HCT116 (cell line): ENCODE data around the gene SMC6. TPM values are rescaled to one million over a fixed set of nuclear protein-coding genes. Genes with fewer than 3 reads are reported as not detected.

ENCODE experiments used
- ATAC-seq: fragments of 200-7000 bp; cut with Tn5 transposase; 2 replicates; pipeline ENCODE4 v1.9.1; 2020; ENCODE audit warnings: mild to moderate bottlenecking, moderate library complexity
- BruUV-seq: library from RNA; stranded (reverse); fragments of 400-500 nt; replicated peaks from 2 replicates; lab custom pipeline; 2021; lab: Mats Ljungman, UMichigan
- CTCF ChIA-PET: fragments of 300-600 bp; sonication (Branson Sonifier 250); formaldehyde crosslinking; loops from one replicate; lab custom pipeline; 2021; ENCODE audit warnings: antibody characterized with exemption; lab: Charles Lee
- POLR2A ChIA-PET: fragments of 300-600, 350-600 bp; sonication (Branson Sonifier 250); formaldehyde crosslinking; loops from one replicate; lab custom pipeline; 2021; ENCODE audit warnings: antibody characterized with exemption; lab: Charles Lee
- RAD21 ChIA-PET, 2 experiments: fragments of 300-600 bp; sonication (Branson Sonifier 250); formaldehyde crosslinking; loops; one replicate each; lab custom pipeline; 2023; ENCODE audit warnings: low total read pairs in 2 of 2; ENCODE audit not compliant: uncharacterized antibody in 2 of 2, unreplicated experiment in 2 of 2, low non-redundant PET in 1 of 2; lab: Charles Lee
- DNase-seq: peaks from one replicate; pipeline ENCODE4 v3.0.0-alpha.2; 2010; ENCODE audit warnings: low read depth, low spot score
- H2AFZ ChIP-seq: fragments of 200-600 bp; shearing (Covaris generic), sonication (generic); 2 replicates; pipeline ENCODE4 v1.6.1; 2017; ENCODE audit warnings: low read depth, mixed run types, mixed read lengths, antibody characterized with exemption, low read length; ENCODE audit not compliant: poor library complexity, severe bottlenecking
- H3K27ac ChIP-seq: 2 replicates; pipeline ENCODE4 v1.5.1; 2012; ENCODE audit warnings: low read depth, low read length
- H3K27me3 ChIP-seq: fragments of 200-600 bp; sonication (generic); 2 replicates; pipeline ENCODE4 v1.6.1; 2016; ENCODE audit warnings: mixed run types, low read length, mixed read lengths; ENCODE audit not compliant: insufficient read depth
- H3K36me3 ChIP-seq, 2 experiments: fragments of 200-500 bp in 1 of 2; fragments of 200-600 bp in 1 of 2; sonication (Bioruptor generic) in 1 of 2; sonication (generic) in 1 of 2; 2 replicates each; pipeline versions ENCODE4 v1.5.1 to v1.6.1; 2014 to 2016; ENCODE audit warnings: low read length in 2 of 2, inconsistent platforms in 1 of 2, mixed read lengths in 1 of 2, mixed run types in 1 of 2; ENCODE audit not compliant: insufficient read depth in 2 of 2, control insufficient read depth in 1 of 2
- H3K4me1 ChIP-seq, 2 experiments: fragments of 200-600 bp in 1 of 2; sonication (generic) in 1 of 2; 2 replicates each; pipeline versions ENCODE4 v1.5.1 to v1.6.1; 2012 to 2017; ENCODE audit warnings: low read length in 2 of 2, inconsistent platforms in 1 of 2, mild to moderate bottlenecking in 1 of 2, mixed read lengths in 1 of 2, mixed run types in 1 of 2, moderate library complexity in 1 of 2; ENCODE audit not compliant: insufficient read depth in 2 of 2, control insufficient read depth in 1 of 2
- H3K4me2 ChIP-seq: fragments of 200-600 bp; sonication (generic); 2 replicates; pipeline ENCODE4 v1.6.1; 2017; ENCODE audit warnings: mixed run types, low read length, mixed read lengths
- H3K4me3 ChIP-seq, 2 experiments: fragments of 200-600 bp in 1 of 2; sonication (generic) in 1 of 2; replicated peaks in 1 of 2; 2 replicates each; pipeline ENCODE4 v1.5.1; 2011 to 2016; ENCODE audit warnings: low read length in 2 of 2, control low read depth in 1 of 2, low read depth in 1 of 2, mild to moderate bottlenecking in 1 of 2, mixed read lengths in 1 of 2, mixed run types in 1 of 2
- H3K79me2 ChIP-seq: fragments of 200-600 bp; sonication (generic); 2 replicates; pipeline ENCODE4 v1.6.1; 2017; ENCODE audit warnings: mild to moderate bottlenecking, mixed run types, low read length, moderate library complexity, mixed read lengths; ENCODE audit not compliant: insufficient read depth
- H3K9ac ChIP-seq: fragments of 200-600 bp; sonication (generic); 2 replicates; pipeline ENCODE4 v1.6.1; 2016; ENCODE audit warnings: low read length, mixed read lengths
- H3K9me2 ChIP-seq: fragments of 200-600 bp; sonication (generic), shearing (Covaris generic); 2 replicates; pipeline ENCODE4 v1.6.1; 2017; ENCODE audit warnings: mixed run types, mild to moderate bottlenecking, moderate library complexity; ENCODE audit not compliant: insufficient read depth
- H3K9me3 ChIP-seq, 2 experiments: fragments of 200-500 bp in 1 of 2; fragments of 200-600 bp in 1 of 2; sonication (Bioruptor generic) in 1 of 2; sonication (generic) in 1 of 2; 2 replicates each; pipeline ENCODE4 v1.6.1; 2014 to 2017; ENCODE audit warnings: low read length in 2 of 2, mixed read lengths in 2 of 2, inconsistent platforms in 1 of 2, low read depth in 1 of 2, mild to moderate bottlenecking in 1 of 2, mixed run types in 1 of 2, moderate library complexity in 1 of 2; ENCODE audit not compliant: control insufficient read depth in 1 of 2, insufficient read depth in 1 of 2
- H4K20me1 ChIP-seq: fragments of 200-600 bp; sonication (generic), shearing (Covaris generic); 2 replicates; pipeline ENCODE4 v1.6.1; 2017; ENCODE audit warnings: mixed run types, mild to moderate bottlenecking, moderate library complexity; ENCODE audit not compliant: insufficient read depth
- CBX3 ChIP-seq: IDR thresholded peaks from 2 replicates; pipeline ENCODE4 v1.6.1; 2012; ENCODE audit warnings: low read depth
- CEBPB ChIP-seq: IDR thresholded peaks from 2 replicates; pipeline ENCODE4 v1.6.1; 2012; ENCODE audit warnings: low read depth
- EGR1 ChIP-seq: IDR thresholded peaks from 2 replicates; pipeline ENCODE4 v1.6.1; 2012; ENCODE audit warnings: low read depth
- ELF1 ChIP-seq: IDR thresholded peaks from 2 replicates; pipeline ENCODE4 v1.6.1; 2012; ENCODE audit warnings: low read depth, borderline replicate concordance
- EZH2 ChIP-seq: fragments of 200-600 bp; sonication (generic); IDR thresholded peaks from 2 replicates; pipeline ENCODE4 v1.6.1; 2017; ENCODE audit warnings: antibody characterized with exemption, mixed run types
- EZH2phosphoT487 ChIP-seq: fragments of 200-600 bp; IDR thresholded peaks from 2 replicates; pipeline ENCODE4 v1.6.1; 2018; ENCODE audit warnings: antibody characterized with exemption, borderline replicate concordance
- FOSL1 ChIP-seq: IDR thresholded peaks from 2 replicates; pipeline ENCODE4 v1.6.1; 2012; ENCODE audit warnings: low read depth
- JUND ChIP-seq: IDR thresholded peaks from 2 replicates; pipeline ENCODE4 v1.6.1; 2012
- POLR2A ChIP-seq: IDR thresholded peaks from 2 replicates; pipeline ENCODE4 v1.7.0; 2011; ENCODE audit warnings: borderline replicate concordance; ENCODE audit not compliant: insufficient read depth, insufficient read length; ENCODE audit errors: extremely low read depth
- POLR2AphosphoS5 ChIP-seq: IDR thresholded peaks from 2 replicates; pipeline ENCODE4 v1.6.1; 2011; ENCODE audit warnings: mild to moderate bottlenecking, low read depth, low read length, moderate library complexity
- SP1 ChIP-seq: IDR thresholded peaks from 2 replicates; pipeline ENCODE4 v1.6.1; 2012; ENCODE audit warnings: low read depth
- SRF ChIP-seq: IDR thresholded peaks from 2 replicates; pipeline ENCODE4 v1.6.1; 2012; ENCODE audit warnings: low read depth
- TCF7L2 ChIP-seq: IDR thresholded peaks from 2 replicates; pipeline ENCODE4 v1.7.0; 2011; ENCODE audit warnings: borderline replicate concordance, inconsistent platforms; ENCODE audit not compliant: insufficient read depth, insufficient read length; ENCODE audit errors: extremely low read depth
- ZFX ChIP-seq: fragments of 450-650 bp; IDR thresholded peaks from 2 replicates; pipeline ENCODE4 v1.6.1; 2017
- ZNF274 ChIP-seq: fragments of 200-500 bp; sonication (Bioruptor generic); IDR thresholded peaks from 2 replicates; pipeline ENCODE4 v1.6.1; 2014; ENCODE audit warnings: mild to moderate bottlenecking, low read depth, low read length, inconsistent platforms
- intact Hi-C: fragments of 100-400 bp; cut with micrococcal nuclease; formaldehyde crosslinking; loops from 2 replicates; pipeline ENCODE4 v1.10.0; 2022
- total RNA-seq: library from RNA; stranded (reverse); gene quantifications from one replicate; pipeline ENCODE4 v1.2.1, GENCODE V29; 2021; ENCODE audit not compliant: unreplicated experiment
- TF ChIP-seq, protein P1 (sequence below), 3 experiments: fragments of 200-600 bp in 1 of 3; sonication (generic) in 1 of 3; IDR thresholded peaks in 2 of 3; conservative IDR thresholded peaks in 1 of 3; 2 replicates each; pipeline ENCODE4 v1.5.1; 2012 to 2017; ENCODE audit warnings: low read depth in 2 of 3, low read length in 2 of 3, antibody characterized with exemption in 1 of 3, borderline replicate concordance in 1 of 3, control low read depth in 1 of 3, mild to moderate bottlenecking in 1 of 3, mixed read lengths in 1 of 3, mixed run types in 1 of 3, moderate library complexity in 1 of 3; ENCODE audit not compliant: insufficient read depth in 1 of 3
- TF ChIP-seq, protein P2 (sequence below): IDR thresholded peaks from 2 replicates; pipeline ENCODE4 v1.6.1; 2012
- TF ChIP-seq, protein P3 (sequence below): IDR thresholded peaks from 2 replicates; pipeline ENCODE4 v1.6.1; 2011; ENCODE audit warnings: mild to moderate bottlenecking, low read length, moderate library complexity; ENCODE audit not compliant: insufficient replicate concordance; ENCODE audit errors: extremely low read depth
- TF ChIP-seq, protein P4 (sequence below): IDR thresholded peaks from 2 replicates; pipeline ENCODE4 v1.6.1; 2012
- TF ChIP-seq, protein P5 (sequence below): IDR thresholded peaks from 2 replicates; pipeline ENCODE4 v1.6.1; 2012; ENCODE audit warnings: low read depth

SMC6 gene
- total RNA-seq, 1 experiment from 2014 or later: 26.4 TPM

DNA sequence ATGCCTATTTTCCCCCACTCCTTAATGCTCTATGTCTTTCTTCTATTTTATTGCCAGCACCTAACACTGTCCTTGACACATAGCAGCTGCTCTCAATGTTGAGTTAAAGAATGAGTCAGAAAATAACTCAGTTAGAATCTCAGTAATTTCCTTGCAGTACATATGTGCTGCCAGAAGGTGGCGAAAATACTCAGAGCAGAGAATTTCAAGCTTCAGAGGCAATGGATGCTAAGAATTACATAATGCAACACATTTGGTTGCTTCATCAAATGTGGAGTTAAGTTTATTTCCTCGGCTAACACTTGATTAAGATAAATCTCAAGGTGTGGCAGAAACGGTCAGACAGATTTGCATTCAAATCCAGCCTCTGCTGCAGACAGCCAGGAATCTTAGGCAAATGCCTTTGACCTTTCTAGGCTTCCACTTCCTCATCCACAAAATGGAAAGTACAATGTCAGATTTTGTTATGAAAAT is 107.5 kb downstream of the SMC6 start:
- intact Hi-C loops: loop anchor here (2.0 kb wide), 1 partner anchor 105 kb away; the partner anchor contains the start of gene VSNL1
- Histone ChIP-seq H3K27me3 (no peaks in the 10 kb centered on the region), H3K27ac (no peak overlapping the region), H3K36me3 (no peaks in the 10 kb centered on the region), H3K9me3 (no peaks in the 10 kb centered on the region), H3K4me1 (peaks cover 6 to 39% of the 10 kb centered on the region in 2 experiments), H3K4me2 (no peak overlapping the region), H3K9ac (no peak overlapping the region), H3K79me2 (no peaks in the 10 kb centered on the region), H2AFZ (no peak overlapping the region), H4K20me1 (no peaks in the 10 kb centered on the region), H3K9me2 (no peaks in the 10 kb centered on the region), H3K4me3 (no peak overlapping the region)
- POLR2A ChIA-PET: interaction anchor here (1.1 kb wide), 1 partner anchor 10 kb away, joined by 3 read pairs; no protein-coding TSS in a partner anchor
- ATAC-seq: peak; percentile 47
- BruUV-seq: no TSS peak
- peak; percentile 44 for DNase-seq
- CTCF ChIA-PET: interaction anchor here (0.8 to 4.6 kb wide), 11 partner anchors 9 to 871 kb away, joined by 3 to 41 read pairs (median 4); no protein-coding TSS in a partner anchor
- RAD21 ChIA-PET: no interaction called here
- TF ChIP-seq ZFX: no peak
- no peak for TF ChIP-seq POLR2AphosphoS5
- TF ChIP-seq EZH2phosphoT487: no peak
- TF ChIP-seq POLR2A: no peak
- TF ChIP-seq, protein P1, sequence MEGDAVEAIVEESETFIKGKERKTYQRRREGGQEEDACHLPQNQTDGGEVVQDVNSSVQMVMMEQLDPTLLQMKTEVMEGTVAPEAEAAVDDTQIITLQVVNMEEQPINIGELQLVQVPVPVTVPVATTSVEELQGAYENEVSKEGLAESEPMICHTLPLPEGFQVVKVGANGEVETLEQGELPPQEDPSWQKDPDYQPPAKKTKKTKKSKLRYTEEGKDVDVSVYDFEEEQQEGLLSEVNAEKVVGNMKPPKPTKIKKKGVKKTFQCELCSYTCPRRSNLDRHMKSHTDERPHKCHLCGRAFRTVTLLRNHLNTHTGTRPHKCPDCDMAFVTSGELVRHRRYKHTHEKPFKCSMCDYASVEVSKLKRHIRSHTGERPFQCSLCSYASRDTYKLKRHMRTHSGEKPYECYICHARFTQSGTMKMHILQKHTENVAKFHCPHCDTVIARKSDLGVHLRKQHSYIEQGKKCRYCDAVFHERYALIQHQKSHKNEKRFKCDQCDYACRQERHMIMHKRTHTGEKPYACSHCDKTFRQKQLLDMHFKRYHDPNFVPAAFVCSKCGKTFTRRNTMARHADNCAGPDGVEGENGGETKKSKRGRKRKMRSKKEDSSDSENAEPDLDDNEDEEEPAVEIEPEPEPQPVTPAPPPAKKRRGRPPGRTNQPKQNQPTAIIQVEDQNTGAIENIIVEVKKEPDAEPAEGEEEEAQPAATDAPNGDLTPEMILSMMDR (IDR thresholded peaks at IDR 0.05 in 2 of 3, conservative IDR thresholded peaks at IDR 0.05 in 1 of 3; ENCODE audit: borderline replicate concordance in 1 of 3, insufficient read depth in 1 of 3, low read depth in 2 of 3, low read length in 2 of 3): peak; percentile 55 to 88 (median 74); a peak in 5 of 6 replicates
- TF ChIP-seq SP1: no peak
- no peak; the same call in 1 of the 2 replicates for TF ChIP-seq JUND
- TF ChIP-seq ZNF274: no peak
- no peak for TF ChIP-seq SRF
- TF ChIP-seq EGR1: 0 out of 2 replicates have a peak, but pooled peaks have one; percentile 14
- TF ChIP-seq, protein P2, sequence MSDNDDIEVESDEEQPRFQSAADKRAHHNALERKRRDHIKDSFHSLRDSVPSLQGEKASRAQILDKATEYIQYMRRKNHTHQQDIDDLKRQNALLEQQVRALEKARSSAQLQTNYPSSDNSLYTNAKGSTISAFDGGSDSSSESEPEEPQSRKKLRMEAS: peak; percentile 26; the same call in 1 of the 2 replicates
- peak; percentile 6; the same call in 1 of the 2 replicates for TF ChIP-seq FOSL1
- TF ChIP-seq, protein P3, sequence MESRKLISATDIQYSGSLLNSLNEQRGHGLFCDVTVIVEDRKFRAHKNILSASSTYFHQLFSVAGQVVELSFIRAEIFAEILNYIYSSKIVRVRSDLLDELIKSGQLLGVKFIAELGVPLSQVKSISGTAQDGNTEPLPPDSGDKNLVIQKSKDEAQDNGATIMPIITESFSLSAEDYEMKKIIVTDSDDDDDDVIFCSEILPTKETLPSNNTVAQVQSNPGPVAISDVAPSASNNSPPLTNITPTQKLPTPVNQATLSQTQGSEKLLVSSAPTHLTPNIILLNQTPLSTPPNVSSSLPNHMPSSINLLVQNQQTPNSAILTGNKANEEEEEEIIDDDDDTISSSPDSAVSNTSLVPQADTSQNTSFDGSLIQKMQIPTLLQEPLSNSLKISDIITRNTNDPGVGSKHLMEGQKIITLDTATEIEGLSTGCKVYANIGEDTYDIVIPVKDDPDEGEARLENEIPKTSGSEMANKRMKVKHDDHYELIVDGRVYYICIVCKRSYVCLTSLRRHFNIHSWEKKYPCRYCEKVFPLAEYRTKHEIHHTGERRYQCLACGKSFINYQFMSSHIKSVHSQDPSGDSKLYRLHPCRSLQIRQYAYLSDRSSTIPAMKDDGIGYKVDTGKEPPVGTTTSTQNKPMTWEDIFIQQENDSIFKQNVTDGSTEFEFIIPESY: no peak
- peak; percentile 66; the same call in 1 of the 2 replicates for TF ChIP-seq CEBPB
- no peak for TF ChIP-seq ELF1
- no peak for TF ChIP-seq EZH2
- TF ChIP-seq, protein P4, sequence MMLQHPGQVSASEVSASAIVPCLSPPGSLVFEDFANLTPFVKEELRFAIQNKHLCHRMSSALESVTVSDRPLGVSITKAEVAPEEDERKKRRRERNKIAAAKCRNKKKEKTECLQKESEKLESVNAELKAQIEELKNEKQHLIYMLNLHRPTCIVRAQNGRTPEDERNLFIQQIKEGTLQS: no peak
- TF ChIP-seq CBX3: peak; percentile 63; the same call in 1 of the 2 replicates
- TF ChIP-seq, protein P5, sequence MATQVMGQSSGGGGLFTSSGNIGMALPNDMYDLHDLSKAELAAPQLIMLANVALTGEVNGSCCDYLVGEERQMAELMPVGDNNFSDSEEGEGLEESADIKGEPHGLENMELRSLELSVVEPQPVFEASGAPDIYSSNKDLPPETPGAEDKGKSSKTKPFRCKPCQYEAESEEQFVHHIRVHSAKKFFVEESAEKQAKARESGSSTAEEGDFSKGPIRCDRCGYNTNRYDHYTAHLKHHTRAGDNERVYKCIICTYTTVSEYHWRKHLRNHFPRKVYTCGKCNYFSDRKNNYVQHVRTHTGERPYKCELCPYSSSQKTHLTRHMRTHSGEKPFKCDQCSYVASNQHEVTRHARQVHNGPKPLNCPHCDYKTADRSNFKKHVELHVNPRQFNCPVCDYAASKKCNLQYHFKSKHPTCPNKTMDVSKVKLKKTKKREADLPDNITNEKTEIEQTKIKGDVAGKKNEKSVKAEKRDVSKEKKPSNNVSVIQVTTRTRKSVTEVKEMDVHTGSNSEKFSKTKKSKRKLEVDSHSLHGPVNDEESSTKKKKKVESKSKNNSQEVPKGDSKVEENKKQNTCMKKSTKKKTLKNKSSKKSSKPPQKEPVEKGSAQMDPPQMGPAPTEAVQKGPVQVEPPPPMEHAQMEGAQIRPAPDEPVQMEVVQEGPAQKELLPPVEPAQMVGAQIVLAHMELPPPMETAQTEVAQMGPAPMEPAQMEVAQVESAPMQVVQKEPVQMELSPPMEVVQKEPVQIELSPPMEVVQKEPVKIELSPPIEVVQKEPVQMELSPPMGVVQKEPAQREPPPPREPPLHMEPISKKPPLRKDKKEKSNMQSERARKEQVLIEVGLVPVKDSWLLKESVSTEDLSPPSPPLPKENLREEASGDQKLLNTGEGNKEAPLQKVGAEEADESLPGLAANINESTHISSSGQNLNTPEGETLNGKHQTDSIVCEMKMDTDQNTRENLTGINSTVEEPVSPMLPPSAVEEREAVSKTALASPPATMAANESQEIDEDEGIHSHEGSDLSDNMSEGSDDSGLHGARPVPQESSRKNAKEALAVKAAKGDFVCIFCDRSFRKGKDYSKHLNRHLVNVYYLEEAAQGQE: no peak
- no peak for TF ChIP-seq TCF7L2
